ENCODE measurements around the gene DOK3. TPM values are rescaled to one million over a fixed set of nuclear protein-coding genes. Genes with fewer than 3 reads are reported as not detected.
A peak's percentile ranks its signal among the peaks of the same experiment; 100 is the strongest.

Gene DOK3
- total RNA-seq, 6 experiments from 2014 or later: 2.5 to 6.6 (median 3.9) TPM

DNA sequence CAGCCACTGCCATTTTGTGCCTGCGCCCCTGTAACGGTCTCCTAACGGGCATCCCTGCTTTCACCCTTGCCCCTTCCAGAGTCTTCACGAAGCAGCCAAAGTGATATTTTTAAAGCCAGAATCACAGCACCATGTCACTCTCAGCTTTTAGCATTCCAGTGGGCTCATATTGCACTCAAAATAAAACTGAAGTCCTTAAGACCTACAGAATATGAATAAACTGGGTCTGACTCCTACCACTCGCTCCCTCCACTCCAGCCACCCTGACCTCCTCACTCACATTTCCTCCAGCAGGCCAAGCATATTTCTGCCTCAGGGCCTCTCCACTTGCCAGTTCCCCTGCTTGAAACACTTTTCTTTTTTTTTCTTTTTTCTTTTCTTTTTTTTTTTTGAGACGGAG lies 9.8 kb downstream of the DOK3 start:
- no peaks in the 10 kb centered on the region for H3K27me3 ChIP-seq
- ATAC-seq (no peak), DNase-seq (no peak)
- TF ChIP-seq POLR2A (IDR thresholded peaks at IDR 0.05): no peak
- TF ChIP-seq, protein P1, sequence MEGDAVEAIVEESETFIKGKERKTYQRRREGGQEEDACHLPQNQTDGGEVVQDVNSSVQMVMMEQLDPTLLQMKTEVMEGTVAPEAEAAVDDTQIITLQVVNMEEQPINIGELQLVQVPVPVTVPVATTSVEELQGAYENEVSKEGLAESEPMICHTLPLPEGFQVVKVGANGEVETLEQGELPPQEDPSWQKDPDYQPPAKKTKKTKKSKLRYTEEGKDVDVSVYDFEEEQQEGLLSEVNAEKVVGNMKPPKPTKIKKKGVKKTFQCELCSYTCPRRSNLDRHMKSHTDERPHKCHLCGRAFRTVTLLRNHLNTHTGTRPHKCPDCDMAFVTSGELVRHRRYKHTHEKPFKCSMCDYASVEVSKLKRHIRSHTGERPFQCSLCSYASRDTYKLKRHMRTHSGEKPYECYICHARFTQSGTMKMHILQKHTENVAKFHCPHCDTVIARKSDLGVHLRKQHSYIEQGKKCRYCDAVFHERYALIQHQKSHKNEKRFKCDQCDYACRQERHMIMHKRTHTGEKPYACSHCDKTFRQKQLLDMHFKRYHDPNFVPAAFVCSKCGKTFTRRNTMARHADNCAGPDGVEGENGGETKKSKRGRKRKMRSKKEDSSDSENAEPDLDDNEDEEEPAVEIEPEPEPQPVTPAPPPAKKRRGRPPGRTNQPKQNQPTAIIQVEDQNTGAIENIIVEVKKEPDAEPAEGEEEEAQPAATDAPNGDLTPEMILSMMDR (IDR thresholded peaks at IDR 0.05): no peak
- H3K4me3 ChIP-seq: no peak overlapping the region
- intact Hi-C loops (cut with DNase I): loop anchor here in 1 of 2 donors (5.0 kb wide), 1 partner anchor 108 kb away; no protein-coding TSS in a partner anchor
- 73% methylated on average over 5 of the region's 6 CpGs for WGBS (ENCODE audit: insufficient coverage, low coverage, low lambda C conversion rate, missing lambda C conversion rate)
- H3K36me3 ChIP-seq: no peaks in the 10 kb centered on the region
- no peaks in the 10 kb centered on the region for H3K4me1 ChIP-seq
- no peaks in the 10 kb centered on the region for H3K9me3 ChIP-seq
- no peak overlapping the region for H3K27ac ChIP-seq

DNA sequence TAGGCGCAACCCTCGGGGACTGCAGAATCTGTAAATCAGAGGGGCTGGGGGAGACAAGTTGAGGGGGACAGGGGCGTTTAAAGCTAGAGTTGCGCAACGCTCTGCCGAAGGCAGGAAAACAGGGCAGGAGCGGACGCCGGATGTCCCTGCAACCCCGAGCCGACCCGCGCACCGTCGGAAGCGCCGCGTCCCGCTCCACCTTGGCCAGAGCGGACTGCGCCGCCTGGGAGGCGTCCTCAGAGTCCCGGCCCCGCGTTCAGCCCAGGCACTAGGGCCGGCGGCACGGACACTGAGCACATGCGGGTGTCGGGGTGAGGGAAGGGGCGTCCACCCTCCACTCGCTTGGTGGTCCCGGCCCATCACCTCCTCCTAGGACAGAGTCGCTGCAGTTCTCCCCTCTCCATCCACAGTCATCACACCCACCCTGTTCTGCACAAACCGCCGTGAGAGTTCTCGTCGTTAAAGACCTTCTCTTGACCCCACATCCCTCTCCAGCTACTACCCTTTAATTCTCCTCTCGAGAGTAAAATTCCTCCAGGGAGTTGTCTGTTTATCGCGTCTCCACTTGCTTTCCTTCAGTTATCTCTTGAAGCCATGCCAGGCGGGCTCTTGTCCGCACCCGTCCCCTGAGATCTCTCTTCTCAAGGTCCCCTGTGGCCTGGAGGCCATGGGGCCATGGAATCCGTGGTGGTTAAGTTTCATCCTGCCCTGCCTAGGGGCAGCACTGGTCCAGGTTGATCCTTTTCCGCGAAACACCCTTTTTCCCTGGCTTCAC lies 11.4 kb downstream of the DOK3 start:
- Histone ChIP-seq H3K9me3 (no peaks in the 10 kb centered on the region), H3K27ac (peak overlapping the region; percentile 10 to 84 (median 14)), H3K4me1 (no peaks in the 10 kb centered on the region), H3K27me3 (no peaks in the 10 kb centered on the region), H3K36me3 (no peaks in the 10 kb centered on the region), H3K4me3 (peak overlapping the region; percentile 58 to 86 (median 64))
- intact Hi-C loops (cut with DNase I): no loop called here
- peak in 1 of 3 donors; percentile 75 for DNase-seq
- ATAC-seq: peak; percentile 18 to 29 (median 22)
- no peak for TF ChIP-seq POLR2A (IDR thresholded peaks at IDR 0.05)
- TF ChIP-seq, protein P1 (IDR thresholded peaks at IDR 0.05): no peak
- 21% methylated on average over 17 of the region's 48 CpGs for WGBS (ENCODE audit: insufficient coverage, low coverage, low lambda C conversion rate, missing lambda C conversion rate)

DNA sequence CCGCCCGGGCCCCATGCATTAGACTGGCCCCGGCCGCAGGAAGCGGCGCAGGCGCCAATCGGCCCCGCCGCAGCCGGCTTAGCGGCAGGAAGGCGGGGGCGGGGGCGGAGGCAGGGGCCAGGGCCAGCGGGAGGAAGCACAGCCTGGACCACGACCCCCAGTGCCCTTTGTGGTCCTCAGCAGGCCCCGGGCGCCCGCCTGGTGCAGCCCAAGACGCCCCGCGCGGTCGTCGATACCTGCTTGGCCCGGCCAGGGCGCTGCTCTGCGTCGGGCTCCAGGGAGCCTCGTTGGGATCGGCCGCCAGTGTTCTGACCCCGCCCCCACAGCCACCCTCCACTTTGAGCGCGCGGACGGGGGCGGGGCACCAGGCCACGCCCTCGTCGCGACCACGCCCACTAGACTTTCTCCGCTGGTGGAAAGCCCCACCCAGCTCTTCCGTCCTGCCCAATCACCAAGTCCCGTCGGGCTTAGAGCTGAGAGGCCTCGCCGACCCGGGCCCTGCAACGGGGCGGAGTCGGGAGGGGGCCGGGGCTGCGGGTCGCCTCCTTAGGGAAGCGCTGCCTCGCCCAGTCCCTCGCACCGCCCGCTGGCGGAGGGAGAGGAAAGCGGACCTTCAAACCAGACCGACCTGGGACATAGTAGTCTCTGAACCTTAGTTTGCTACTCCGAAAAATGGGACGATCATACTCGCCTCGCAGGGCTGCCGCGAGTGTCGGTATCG lies 12.2 kb downstream of the DOK3 start, which contains the start of gene PDLIM7:
Gene PDLIM7 (minus strand): TSS at position 313 of the 721 bp plus-strand sequence. CDS start 1,092 bp downstream, outside the sequence.
- Histone ChIP-seq H3K27me3 (no peaks in the 10 kb centered on the region), H3K9me3 (no peaks in the 10 kb centered on the region), H3K4me1 (no peaks in the 10 kb centered on the region), H3K4me3 (peak within 1 kb of the TSS; percentile 58 to 86 (median 64)), H3K27ac (peak within 1 kb of the TSS; percentile 56 to 84 (median 66)), H3K36me3 (no peaks in the 10 kb centered on the region)
- DNase-seq (peak; percentile 96 to 97 (median 96)), ATAC-seq (peak; percentile 89 to 94 (median 92))
- WGBS (ENCODE audit: insufficient coverage, low coverage, low lambda C conversion rate, missing lambda C conversion rate): 0% methylated on average over 28 of the region's 73 CpGs
- intact Hi-C loops (cut with DNase I): no loop called here
- TF ChIP-seq, protein P1 (IDR thresholded peaks at IDR 0.05): peak in 1 of 4 donors; percentile 17
- TF ChIP-seq POLR2A (IDR thresholded peaks at IDR 0.05): peak; percentile 97

DNA sequence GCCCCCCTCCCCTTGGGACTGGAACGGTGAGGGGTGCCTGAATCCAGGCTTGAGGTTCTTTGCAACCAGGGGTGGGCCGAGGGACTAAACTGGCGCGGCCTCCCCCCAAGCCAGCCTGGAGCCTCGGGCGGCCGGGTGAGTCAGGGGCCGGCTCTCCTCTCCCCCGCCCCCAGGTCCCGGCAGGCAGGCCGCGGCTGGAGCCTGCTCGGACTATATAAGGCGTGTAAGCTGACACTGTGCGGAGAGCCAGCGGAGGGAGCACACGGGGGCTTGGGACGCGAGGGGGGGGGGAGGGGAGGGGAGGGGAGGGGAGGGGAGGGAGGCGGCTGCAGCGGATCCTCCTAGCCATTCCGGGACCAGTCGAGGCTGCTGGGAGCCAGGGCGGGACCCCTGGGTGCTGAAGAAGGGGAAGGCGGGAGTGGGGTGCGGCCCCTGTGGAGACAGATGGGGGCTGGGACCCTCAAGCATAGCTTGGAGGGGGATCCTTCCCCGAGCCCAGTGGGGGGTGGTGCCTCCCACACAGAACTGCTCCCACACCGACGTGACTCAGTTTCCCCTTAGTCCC lies 12.8 kb downstream of the DOK3 start:
- Histone ChIP-seq H3K27ac (peak overlapping the region; percentile 56 to 84 (median 66)), H3K4me3 (peak overlapping the region; percentile 58 to 86 (median 64)), H3K9me3 (no peaks in the 10 kb centered on the region), H3K27me3 (no peaks in the 10 kb centered on the region), H3K36me3 (no peaks in the 10 kb centered on the region), H3K4me1 (no peaks in the 10 kb centered on the region)
- 1% methylated on average over 11 of the region's 29 CpGs for WGBS (ENCODE audit: insufficient coverage, low coverage, low lambda C conversion rate, missing lambda C conversion rate)
- ATAC-seq (peak in 3 of 4 donors; percentile 0 to 5 (median 2)), DNase-seq (peak in 2 of 3 donors; percentile 66 to 71)
- intact Hi-C loops (cut with DNase I): no loop called here
- TF ChIP-seq POLR2A (IDR thresholded peaks at IDR 0.05): no peak
- TF ChIP-seq, protein P1 (IDR thresholded peaks at IDR 0.05): no peak
